Upper lobe of right lung (tissue), 1 donor: Measurements from ENCODE around the gene ATP11C. TPM values are rescaled to one million over a fixed set of nuclear protein-coding genes. Genes with fewer than 3 reads are reported as not detected.

Experiments used
- ATAC-seq: fragments of 200-7000 bp; cut with Tn5 transposase; one replicate; pipeline ENCODE4 v1.9.1; 2020; ENCODE audit warnings: mild to moderate bottlenecking, moderate library complexity
- DNase-seq: peaks from one replicate; pipeline ENCODE4 v3.0.0-alpha.2; 2020
- H3K27ac ChIP-seq: fragments of 200-600 bp; one replicate; pipeline ENCODE4 v1.8.0; 2022
- H3K27me3 ChIP-seq: fragments of 200-600 bp; one replicate; pipeline ENCODE4 v1.8.0; 2022; ENCODE audit warnings: mild to moderate bottlenecking
- H3K36me3 ChIP-seq: fragments of 200-600 bp; one replicate; pipeline ENCODE4 v1.8.0; 2022
- H3K4me1 ChIP-seq: fragments of 200-600 bp; one replicate; pipeline ENCODE4 v1.8.0; 2022
- H3K4me3 ChIP-seq: fragments of 200-600 bp; one replicate; pipeline ENCODE4 v1.8.0; 2022; ENCODE audit warnings: mild to moderate bottlenecking
- H3K9me3 ChIP-seq: fragments of 200-600 bp; one replicate; pipeline ENCODE4 v1.8.0; 2022
- intact Hi-C: fragments of 100-400 bp; cut with DNase I; formaldehyde crosslinking; loops from one replicate; pipeline ENCODE4 v1.11.0; 2022
- total RNA-seq: library from RNA; stranded (reverse); fragmentation: NEBNext Ultra II Directional; extraction: Animal tissue kit (Norgen Biotek cat#: 25700); gene quantifications from one replicate; pipeline ENCODE4 v1.2.1, GENCODE V29; 2021
- TF ChIP-seq, protein P1 (sequence below): fragments of 200-600 bp; IDR thresholded peaks from one replicate; pipeline ENCODE4 v1.8.0; 2022; ENCODE audit warnings: antibody characterized with exemption
- donor health status: DM: no; HTN: yes; CAD: no; lungs with severe emphysema.

The ATP11C gene
- total RNA-seq, 1 donor from 2014 or later, result 19.6 TPM

DNA sequence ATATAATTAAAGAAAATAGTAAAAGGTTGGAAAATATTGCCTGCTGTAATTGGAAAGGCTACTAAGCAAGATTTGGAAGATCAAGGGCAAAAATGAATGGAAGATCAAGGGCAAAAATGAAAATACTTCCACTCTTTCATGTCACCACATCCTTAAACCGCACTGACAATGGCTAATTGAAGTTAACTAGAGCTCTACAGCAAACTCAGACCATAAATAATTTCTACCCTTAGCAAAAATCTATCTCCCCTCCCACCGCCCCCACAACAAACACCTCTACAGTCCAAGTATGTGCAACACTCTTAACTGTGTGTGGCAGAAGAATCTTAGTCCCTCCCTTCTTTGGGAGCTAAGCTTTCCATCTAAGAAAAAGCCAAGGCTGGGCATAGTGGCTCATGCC, 27.1 kb downstream of the ATP11C start:
- H3K4me3 ChIP-seq, result no peak overlapping the region
- no peak overlapping the region for H3K27ac ChIP-seq
- H3K4me1 ChIP-seq, result no peaks in the 10 kb centered on the region
- DNase-seq, result no peak
- H3K36me3 ChIP-seq, result no peaks in the 10 kb centered on the region
- no peaks in the 10 kb centered on the region for H3K27me3 ChIP-seq
- no peak for ATAC-seq
- H3K9me3 ChIP-seq, result no peaks in the 10 kb centered on the region
- TF ChIP-seq, protein P1, sequence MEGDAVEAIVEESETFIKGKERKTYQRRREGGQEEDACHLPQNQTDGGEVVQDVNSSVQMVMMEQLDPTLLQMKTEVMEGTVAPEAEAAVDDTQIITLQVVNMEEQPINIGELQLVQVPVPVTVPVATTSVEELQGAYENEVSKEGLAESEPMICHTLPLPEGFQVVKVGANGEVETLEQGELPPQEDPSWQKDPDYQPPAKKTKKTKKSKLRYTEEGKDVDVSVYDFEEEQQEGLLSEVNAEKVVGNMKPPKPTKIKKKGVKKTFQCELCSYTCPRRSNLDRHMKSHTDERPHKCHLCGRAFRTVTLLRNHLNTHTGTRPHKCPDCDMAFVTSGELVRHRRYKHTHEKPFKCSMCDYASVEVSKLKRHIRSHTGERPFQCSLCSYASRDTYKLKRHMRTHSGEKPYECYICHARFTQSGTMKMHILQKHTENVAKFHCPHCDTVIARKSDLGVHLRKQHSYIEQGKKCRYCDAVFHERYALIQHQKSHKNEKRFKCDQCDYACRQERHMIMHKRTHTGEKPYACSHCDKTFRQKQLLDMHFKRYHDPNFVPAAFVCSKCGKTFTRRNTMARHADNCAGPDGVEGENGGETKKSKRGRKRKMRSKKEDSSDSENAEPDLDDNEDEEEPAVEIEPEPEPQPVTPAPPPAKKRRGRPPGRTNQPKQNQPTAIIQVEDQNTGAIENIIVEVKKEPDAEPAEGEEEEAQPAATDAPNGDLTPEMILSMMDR, result no peak
- intact Hi-C loops, result no loop called here

DNA sequence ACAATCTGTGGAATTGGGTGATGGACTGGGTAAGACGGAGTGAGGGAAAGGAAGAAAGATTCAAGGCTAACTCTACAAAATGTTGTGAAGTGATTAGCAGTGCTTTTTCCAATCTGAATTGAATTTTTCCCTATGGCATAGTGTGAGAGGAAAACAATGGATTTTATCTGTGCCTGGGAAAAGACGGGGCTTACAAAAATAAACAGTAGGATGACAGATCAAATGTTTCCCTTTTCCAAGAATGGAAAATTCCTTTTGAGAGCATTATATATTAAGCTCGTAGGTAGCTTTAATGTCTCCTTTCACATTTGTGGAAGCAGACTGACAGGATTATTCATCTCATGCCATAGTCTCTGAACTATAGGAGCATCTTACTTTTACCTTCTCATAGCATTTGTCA, 27.8 kb downstream of the ATP11C start:
- DNase-seq (no peak), ATAC-seq (no peak)
- Histone ChIP-seq H3K27me3 (no peaks in the 10 kb centered on the region), H3K4me3 (no peak overlapping the region), H3K9me3 (no peaks in the 10 kb centered on the region), H3K27ac (no peak overlapping the region), H3K4me1 (no peaks in the 10 kb centered on the region), H3K36me3 (no peaks in the 10 kb centered on the region)
- TF ChIP-seq, protein P1, result no peak
- intact Hi-C loops, result no loop called here

DNA sequence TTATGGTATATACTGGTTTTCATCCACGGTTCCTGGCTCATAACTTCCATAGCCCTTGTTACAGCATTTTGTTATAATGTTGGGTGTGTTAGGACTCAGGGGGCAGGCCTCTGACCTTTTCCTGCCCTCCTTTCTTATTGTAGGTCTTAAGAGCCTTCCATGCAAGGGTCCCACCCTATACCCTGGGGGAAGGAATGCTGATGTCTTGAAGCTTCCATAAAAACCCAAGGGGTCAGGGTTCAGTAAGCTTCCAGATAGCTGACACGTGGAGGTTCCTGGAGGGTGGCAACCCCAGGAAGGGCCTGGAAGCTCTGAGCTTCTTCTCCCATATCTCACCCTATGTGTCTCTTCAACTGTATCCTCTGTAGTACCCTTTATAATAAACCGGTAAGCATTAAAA, 29.6 kb downstream of the ATP11C start:
- DNase-seq (no peak), ATAC-seq (no peak)
- H3K4me1 ChIP-seq, result no peaks in the 10 kb centered on the region
- TF ChIP-seq, protein P1, result no peak
- H3K4me3 ChIP-seq, result no peak overlapping the region
- intact Hi-C loops, result no loop called here
- H3K27ac ChIP-seq, result no peak overlapping the region
- H3K27me3 ChIP-seq, result no peaks in the 10 kb centered on the region
- no peaks in the 10 kb centered on the region for H3K9me3 ChIP-seq
- no peaks in the 10 kb centered on the region for H3K36me3 ChIP-seq

DNA sequence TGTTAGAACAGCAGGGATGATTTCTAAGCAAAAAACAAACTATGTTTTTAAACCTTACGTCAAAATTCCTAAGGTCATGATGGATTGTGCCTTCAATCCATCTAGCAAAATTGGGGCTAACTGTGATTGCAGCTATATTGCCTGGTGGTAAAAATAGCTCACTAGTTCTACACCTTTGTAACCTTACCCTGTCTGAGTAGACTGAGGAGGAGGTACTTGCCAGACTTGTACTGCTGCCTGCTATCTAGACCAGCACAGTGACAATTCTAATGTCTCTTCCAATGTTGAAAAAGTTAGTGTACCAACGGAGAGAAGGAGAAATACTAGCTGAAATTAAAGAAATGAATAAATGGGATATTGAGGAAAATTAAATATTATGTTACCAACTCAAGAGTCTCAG, 30.3 kb downstream of the ATP11C start:
- no peak for DNase-seq
- Histone ChIP-seq H3K4me3 (no peak overlapping the region), H3K27ac (no peak overlapping the region), H3K36me3 (no peaks in the 10 kb centered on the region), H3K9me3 (no peaks in the 10 kb centered on the region), H3K4me1 (no peaks in the 10 kb centered on the region), H3K27me3 (no peaks in the 10 kb centered on the region)
- TF ChIP-seq, protein P1, result no peak
- intact Hi-C loops, result no loop called here
- no peak for ATAC-seq

DNA sequence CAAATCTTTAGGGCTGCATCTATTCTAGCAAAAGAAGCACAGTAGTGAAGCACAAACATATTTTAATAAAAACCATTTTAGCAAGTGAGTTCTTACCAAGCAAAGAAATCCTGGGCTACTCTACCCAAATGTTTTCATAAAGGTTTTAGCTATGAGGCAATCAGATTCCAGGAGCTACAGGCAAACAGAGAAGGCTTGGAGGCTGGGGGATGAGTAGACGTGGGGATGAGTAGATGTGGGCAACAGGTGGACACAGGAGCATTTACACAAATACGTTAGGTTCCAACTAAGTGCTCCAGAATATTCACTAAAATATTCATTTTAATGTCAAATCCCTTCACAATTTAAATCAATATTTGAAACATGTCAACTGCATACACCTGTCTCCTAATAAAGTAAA, 34.5 kb downstream of the ATP11C start:
- ATAC-seq (no peak), DNase-seq (no peak)
- no peak overlapping the region for H3K27ac ChIP-seq
- H3K4me3 ChIP-seq, result no peak overlapping the region
- no peaks in the 10 kb centered on the region for H3K9me3 ChIP-seq
- no peaks in the 10 kb centered on the region for H3K36me3 ChIP-seq
- no peaks in the 10 kb centered on the region for H3K4me1 ChIP-seq
- intact Hi-C loops, result no loop called here
- TF ChIP-seq, protein P1, result no peak
- H3K27me3 ChIP-seq, result no peaks in the 10 kb centered on the region

DNA sequence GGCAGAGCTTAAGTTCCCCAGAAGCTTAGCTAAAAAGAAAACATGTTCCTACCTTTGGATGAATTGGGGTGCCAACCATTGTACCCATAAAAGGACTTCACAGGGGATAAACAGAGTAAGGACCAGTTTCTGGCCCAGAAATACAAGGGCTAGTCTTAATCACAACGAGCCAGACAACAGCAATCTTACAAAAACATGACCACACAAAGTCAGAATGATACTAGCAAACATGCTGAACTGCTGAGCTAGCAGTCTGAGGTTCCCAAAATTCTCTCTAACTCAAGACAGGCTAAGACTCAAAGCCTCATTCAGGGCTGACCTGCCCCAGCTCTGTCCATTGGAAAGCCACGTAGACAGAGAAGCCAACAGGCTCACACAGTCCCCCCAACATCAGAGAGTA, 40.3 kb downstream of the ATP11C start:
- Histone ChIP-seq H3K4me1 (no peaks in the 10 kb centered on the region), H3K27me3 (no peaks in the 10 kb centered on the region), H3K27ac (no peak overlapping the region), H3K36me3 (no peaks in the 10 kb centered on the region), H3K9me3 (no peaks in the 10 kb centered on the region), H3K4me3 (no peak overlapping the region)
- no peak for DNase-seq
- intact Hi-C loops, result no loop called here
- ATAC-seq, result no peak
- TF ChIP-seq, protein P1, result no peak
